HG02870 (cell line): ENCODE results near the gene NAA38.

ENCODE experiments used
- ATAC-seq: cut with Tn5 transposase; IDR thresholded peaks from one replicate; pipeline ENCODE4 v1.9.1; 2021; ENCODE audit warnings: mild to moderate bottlenecking, moderate library complexity; ENCODE audit not compliant: unreplicated experiment

The NAA38 gene

GRCh38 chr17:7841396-7841914 is 15.9 kb downstream of the NAA38 start:
- ATAC-seq = no peak

- no peak for ATAC-seq
These were observed 16.5 kb downstream of the NAA38 start for GRCh38 chr17:7840875-7841274.

GRCh38 chr17:7840441-7840840 is 16.9 kb downstream of the NAA38 start:
- ATAC-seq = no peak

GRCh38 chr17:7839876-7840261 is 17.5 kb downstream of the NAA38 start:
- ATAC-seq = no peak

GRCh38 chr17:7839190-7839875 is 18.0 kb downstream of the NAA38 start:
- no peak for ATAC-seq

GRCh38 chr17:7838090-7839075 is 19.0 kb downstream of the NAA38 start:
- ATAC-seq = no peak

GRCh38 chr17:7837408-7838088 is 19.8 kb downstream of the NAA38 start:
- no peak for ATAC-seq

GRCh38 chr17:7836596-7837407 is 20.6 kb downstream of the NAA38 start:
- ATAC-seq = no peak

- ATAC-seq = peak; percentile 18
These were observed 21.4 kb downstream of the NAA38 start for GRCh38 chr17:7835814-7836595.

GRCh38 chr17:7834957-7835813 is 22.2 kb downstream of the NAA38 start:
- ATAC-seq = peak; percentile 39

- no peak for ATAC-seq
These were observed 22.8 kb downstream of the NAA38 start for GRCh38 chr17:7834542-7834956.

- ATAC-seq = peak; percentile 57
These were observed 23.4 kb downstream of the NAA38 start, which contains the start of gene KDM6B for GRCh38 chr17:7833795-7834541. Gene KDM6B, plus strand, starts transcription at chr17:7834217. Its CDS starts 11,338 bp downstream, at chr17:7845555.

- no peak for ATAC-seq
These were observed 24.2 kb downstream of the NAA38 start for GRCh38 chr17:7833011-7833794.

GRCh38 chr17:7832431-7832830 is 24.9 kb downstream of the NAA38 start:
- no peak for ATAC-seq

GRCh38 chr17:7831233-7831632 is 26.1 kb downstream of the NAA38 start:
- no peak for ATAC-seq

GRCh38 chr17:7830616-7831015 is 26.7 kb downstream of the NAA38 start:
- no peak for ATAC-seq
